HepG2 (cell line): ENCODE results near the gene DDAH2. TPM values are rescaled to one million over a fixed set of nuclear protein-coding genes. Genes with fewer than 3 reads are reported as not detected.
A peak's percentile ranks its signal among the peaks of the same experiment; 100 is the strongest.

Source experiments
- CEBPB ChIP-seq: IDR thresholded peaks from 2 replicates; pipeline ENCODE4 v1.6.1; 2011; ENCODE audit warnings: low read depth, low read length, improper control_type of control experiment, borderline replicate concordance
- CEBPG ChIP-seq: IDR thresholded peaks from 2 replicates; pipeline ENCODE4 v1.6.1; 2016
- HNF4G ChIP-seq, 2 experiments: sonication (generic) in 1 of 2; formaldehyde crosslinking in 1 of 2; IDR thresholded peaks; 2 replicates each; pipeline versions ENCODE4 v1.4.0 to v1.6.1; 2011 to 2020; ENCODE audit warnings: borderline replicate concordance in 2 of 2, low read depth in 2 of 2, mild to moderate bottlenecking in 2 of 2, low read length in 1 of 2, missing genetic modification reagents in 1 of 2, moderate library complexity in 1 of 2
- KDM6A ChIP-seq: IDR thresholded peaks from 2 replicates; pipeline ENCODE4 v1.6.1; 2016; ENCODE audit warnings: low read depth
- KLF16 ChIP-seq, 2 experiments: sonication (generic) in 1 of 2; formaldehyde crosslinking in 1 of 2; IDR thresholded peaks; 2 replicates each; pipeline versions ENCODE4 v1.6.1 to v1.8.0; 2016 to 2023; ENCODE audit warnings: missing genetic modification reagents in 2 of 2, missing compliant biosample characterization in 1 of 2
- LBX2 ChIP-seq: sonication (generic); formaldehyde crosslinking; IDR thresholded peaks from 2 replicates; pipeline ENCODE4 v1.5.0; 2020; ENCODE audit warnings: missing genetic modification reagents, mild to moderate bottlenecking, borderline replicate concordance
- MNT ChIP-seq: fragments of 450-650 bp; IDR thresholded peaks from 2 replicates; pipeline ENCODE4 v1.6.1; 2016
- NFYB ChIP-seq: sonication (generic); formaldehyde crosslinking; IDR thresholded peaks from 2 replicates; pipeline ENCODE4 v1.4.0; 2020; ENCODE audit warnings: missing genetic modification reagents
- NFYC ChIP-seq: IDR thresholded peaks from 2 replicates; pipeline ENCODE4 v1.6.1; 2016; ENCODE audit warnings: missing genetic modification reagents, missing compliant biosample characterization
- SKIL ChIP-seq: sonication (generic); formaldehyde crosslinking; IDR thresholded peaks from 2 replicates; pipeline ENCODE4 v1.8.0; 2022; ENCODE audit warnings: missing genetic modification reagents, mild to moderate bottlenecking, moderate library complexity, borderline replicate concordance
- TIGD3 ChIP-seq: sonication (generic); formaldehyde crosslinking; IDR thresholded peaks from 2 replicates; pipeline ENCODE4 v1.5.1; 2020; ENCODE audit warnings: mild to moderate bottlenecking, missing genetic modification reagents, borderline replicate concordance
- TRIM24 ChIP-seq: sonication (generic); formaldehyde crosslinking; IDR thresholded peaks from 2 replicates; pipeline ENCODE4 v1.8.0; 2022; ENCODE audit warnings: mild to moderate bottlenecking, missing genetic modification reagents
- ZBTB37 ChIP-seq: sonication (generic); formaldehyde crosslinking; IDR thresholded peaks from 2 replicates; pipeline ENCODE4 v1.4.0; 2020; ENCODE audit warnings: mild to moderate bottlenecking, missing genetic modification reagents
- ZNF180 ChIP-seq: sonication (generic); formaldehyde crosslinking; IDR thresholded peaks from 2 replicates; pipeline ENCODE4 v1.4.0; 2020; ENCODE audit warnings: low read depth, missing genetic modification reagents, borderline replicate concordance
- ZNF280B ChIP-seq: sonication (generic); formaldehyde crosslinking; IDR thresholded peaks from 2 replicates; pipeline ENCODE4 v1.5.0; 2020; ENCODE audit warnings: missing genetic modification reagents, mild to moderate bottlenecking, borderline replicate concordance
- ZNF296 ChIP-seq: sonication (generic); formaldehyde crosslinking; conservative IDR thresholded peaks from 2 replicates; pipeline ENCODE4 v1.5.0; 2020; ENCODE audit warnings: mild to moderate bottlenecking, missing genetic modification reagents
- ZNF460 ChIP-seq: sonication (generic); formaldehyde crosslinking; IDR thresholded peaks from 2 replicates; pipeline ENCODE4 v1.5.1; 2020; ENCODE audit warnings: missing genetic modification reagents, mild to moderate bottlenecking, borderline replicate concordance
- polyA plus RNA-seq, 8 experiments: library from polyadenylated mRNA; depleted of rRNA in 3 of 8; stranded (reverse) in 7 of 8; unstranded in 1 of 8; fragments of >200 nt; fragmentation: Illumina TruSeq in 4 of 8; extraction: Trizol in 4 of 8; gene quantifications; 2 replicates each; pipeline versions ENCODE4 v1.2.1 to v1.2.3, GENCODE V29; 2011 to 2016; ENCODE audit warnings: low read depth in 4 of 8, missing spikeins in 1 of 8, mixed read lengths in 1 of 8; ENCODE audit not compliant: insufficient read depth in 1 of 8
- total RNA-seq, 5 experiments: library from RNA; depleted of rRNA; stranded (reverse); fragments of >200 nt; fragmentation: Illumina TruSeq; extraction: Trizol; gene quantifications; 2 replicates each; pipeline ENCODE4 v1.2.3, GENCODE V29; 2016; ENCODE audit warnings: low read depth in 1 of 5

The DDAH2 gene
- total and polyA plus RNA-seq, 2 of the 13 experiments (the other 11 are each of a cell fraction or from before 2014, with no cell fraction given): 16.4 to 21.1 TPM

GRCh38 chr6:31736021-31736767 lies 7.1 kb upstream of the DDAH2 start, which contains the start of gene CLIC1 (continued):
- TF ChIP-seq ZNF296 (CRISPR knock-in tag) (no peak), SKIL (CRISPR knock-in tag) (peak; percentile 58; the same call in 1 of the 2 replicates), CEBPB (no peak), TIGD3 (CRISPR knock-in tag) (peak; percentile 81; the same call in 1 of the 2 replicates), ZBTB37 (CRISPR knock-in tag) (no peak), CEBPG (no peak), LBX2 (no peak), NFYB (CRISPR knock-in tag) (peak; percentile 26; the same call in 1 of the 2 replicates), TRIM24 (no peak), MNT (no peak), ZNF180 (CRISPR knock-in tag) (no peak), ZNF460 (no peak), KLF16 (CRISPR knock-in tag; IDR thresholded peaks at IDR 0.05) (peak in 1 of 2 experiments; percentile 95; a peak in 2 of 4 replicates), KDM6A (CRISPR knock-in tag) (no peak), ZNF280B (no peak), HNF4G (IDR thresholded peaks at IDR 0.05; ENCODE audit: borderline replicate concordance, low read depth, low read length) (peak; percentile 36; the same call in 1 of the 2 replicates), HNF4G (CRISPR knock-in tag; IDR thresholded peaks at IDR 0.05; ENCODE audit: borderline replicate concordance, low read depth) (peak; percentile 65; the same call in 1 of the 2 replicates), NFYC (CRISPR knock-in tag) (no peak; the same call in none of the 2 replicates)
